ENCODE measurements around the gene ADAMTS17.

ADAMTS17 gene

DNA sequence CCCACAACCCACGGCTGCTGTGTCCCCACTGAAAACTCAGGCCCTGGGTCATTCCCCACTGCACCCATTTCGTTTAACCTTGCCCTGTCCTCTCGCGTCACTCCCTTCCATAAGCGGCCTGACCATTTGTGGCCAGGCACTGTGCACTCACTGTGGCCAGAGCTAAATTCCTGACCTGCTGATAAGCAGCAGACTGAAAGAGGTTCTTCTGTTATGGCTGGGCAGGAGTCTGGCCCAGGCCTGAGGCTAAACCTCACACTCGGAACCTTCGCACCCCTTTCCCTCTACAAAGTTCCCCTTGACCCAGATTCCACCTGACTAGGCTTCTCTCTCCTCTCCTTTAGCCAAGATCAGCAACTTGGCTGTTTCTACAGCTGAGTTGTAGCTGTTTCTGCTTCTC lies 62.3 kb downstream of the ADAMTS17 start:
- TF ChIP-seq, protein P1, sequence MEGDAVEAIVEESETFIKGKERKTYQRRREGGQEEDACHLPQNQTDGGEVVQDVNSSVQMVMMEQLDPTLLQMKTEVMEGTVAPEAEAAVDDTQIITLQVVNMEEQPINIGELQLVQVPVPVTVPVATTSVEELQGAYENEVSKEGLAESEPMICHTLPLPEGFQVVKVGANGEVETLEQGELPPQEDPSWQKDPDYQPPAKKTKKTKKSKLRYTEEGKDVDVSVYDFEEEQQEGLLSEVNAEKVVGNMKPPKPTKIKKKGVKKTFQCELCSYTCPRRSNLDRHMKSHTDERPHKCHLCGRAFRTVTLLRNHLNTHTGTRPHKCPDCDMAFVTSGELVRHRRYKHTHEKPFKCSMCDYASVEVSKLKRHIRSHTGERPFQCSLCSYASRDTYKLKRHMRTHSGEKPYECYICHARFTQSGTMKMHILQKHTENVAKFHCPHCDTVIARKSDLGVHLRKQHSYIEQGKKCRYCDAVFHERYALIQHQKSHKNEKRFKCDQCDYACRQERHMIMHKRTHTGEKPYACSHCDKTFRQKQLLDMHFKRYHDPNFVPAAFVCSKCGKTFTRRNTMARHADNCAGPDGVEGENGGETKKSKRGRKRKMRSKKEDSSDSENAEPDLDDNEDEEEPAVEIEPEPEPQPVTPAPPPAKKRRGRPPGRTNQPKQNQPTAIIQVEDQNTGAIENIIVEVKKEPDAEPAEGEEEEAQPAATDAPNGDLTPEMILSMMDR (IDR thresholded peaks at IDR 0.05; ENCODE audit: low read depth, low read length), result no peak
- Histone ChIP-seq H3K27me3 (ENCODE audit: insufficient read depth, low read depth, severe bottlenecking) (peaks cover 23% of the 10 kb centered on the region), H3K36me3 (no peaks in the 10 kb centered on the region), H3K27ac (no peak overlapping the region), H3K9me3 (ENCODE audit: severe bottlenecking) (no peaks in the 10 kb centered on the region), H3K4me3 (ENCODE audit: low read depth, low read length) (no peak overlapping the region)
- no peak for DNase-seq

DNA sequence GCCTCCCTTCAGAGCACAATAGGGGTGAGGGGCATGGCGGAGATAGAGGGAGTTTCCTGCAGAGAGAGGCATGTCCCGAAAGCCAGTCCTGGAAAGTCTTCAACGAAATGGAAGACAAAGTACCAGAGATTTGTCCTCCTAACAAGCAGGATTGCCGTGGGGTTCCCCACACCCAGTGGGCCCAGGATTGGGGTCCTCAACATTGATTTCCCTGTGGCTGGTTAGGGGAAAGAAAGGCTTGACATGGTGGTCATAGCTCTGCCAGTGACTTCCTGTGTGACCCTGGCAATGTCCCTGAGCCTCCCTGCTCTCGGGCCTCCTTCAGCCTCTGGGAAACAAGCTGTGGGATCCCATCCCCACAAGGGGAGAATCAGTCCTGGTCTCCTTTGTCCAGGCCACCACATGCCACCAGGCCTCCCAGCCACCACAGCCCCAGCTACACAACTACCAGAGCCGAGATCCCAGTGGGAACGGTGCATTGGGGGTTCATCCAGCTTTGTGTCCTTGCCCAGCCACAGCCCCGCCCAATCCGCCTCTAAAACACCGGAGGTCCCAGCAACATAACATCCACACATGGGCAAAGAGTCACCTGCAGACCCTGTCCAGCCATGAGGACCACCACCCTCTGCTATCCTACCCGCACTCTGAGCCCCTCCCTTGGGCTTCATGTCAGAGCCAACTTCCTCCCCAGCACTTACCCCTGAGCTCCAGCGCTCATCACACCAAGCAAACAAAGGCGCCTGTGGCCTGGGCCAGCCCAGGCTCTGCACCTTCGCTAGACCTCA lies 63.0 kb downstream of the ADAMTS17 start:
- Histone ChIP-seq H3K27ac (no peak overlapping the region), H3K9me3 (ENCODE audit: severe bottlenecking) (no peaks in the 10 kb centered on the region), H3K27me3 (ENCODE audit: insufficient read depth, low read depth, severe bottlenecking) (peaks cover 23% of the 10 kb centered on the region), H3K4me3 (ENCODE audit: low read depth, low read length) (no peak overlapping the region), H3K36me3 (no peaks in the 10 kb centered on the region)
- no peak for DNase-seq
- TF ChIP-seq, protein P1 (IDR thresholded peaks at IDR 0.05; ENCODE audit: low read depth, low read length), result no peak

DNA sequence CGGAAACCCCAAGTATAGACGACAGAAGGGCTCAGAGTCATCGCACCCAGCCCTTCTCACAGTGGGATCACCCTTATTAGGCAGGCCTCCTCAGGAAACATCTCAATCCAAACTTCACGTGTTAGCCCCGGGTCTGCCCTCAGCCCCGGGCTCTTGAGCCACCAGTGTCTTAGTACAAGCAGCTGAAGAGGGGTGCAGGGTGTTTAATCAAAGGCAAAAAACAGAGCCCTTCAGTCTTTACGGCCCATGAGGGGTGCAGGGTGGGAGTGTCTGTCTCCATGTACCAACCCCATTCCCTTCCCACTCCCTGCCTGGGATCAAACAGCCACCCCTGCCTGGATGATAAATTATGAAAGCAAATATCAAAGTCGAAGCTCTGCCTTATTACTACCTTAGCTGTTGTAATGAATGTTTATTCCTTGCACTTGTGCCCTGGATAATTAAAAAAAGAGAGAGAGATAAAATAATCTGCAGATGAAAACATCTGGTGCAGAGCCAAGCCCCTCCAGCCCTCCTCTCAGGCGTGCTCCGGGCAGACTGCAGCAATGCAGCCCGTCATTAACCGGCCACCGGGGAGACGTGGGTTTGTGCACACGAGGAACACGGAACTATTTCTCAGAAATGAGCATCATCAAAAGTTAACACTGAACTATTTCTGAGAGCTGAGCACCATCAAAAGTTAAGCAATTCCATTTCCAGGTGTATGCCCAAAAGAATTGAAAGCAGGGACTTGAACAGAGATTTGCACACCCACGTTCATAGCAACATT lies 64.5 kb downstream of the ADAMTS17 start:
- TF ChIP-seq, protein P1 (IDR thresholded peaks at IDR 0.05; ENCODE audit: low read depth, low read length), result no peak
- H3K4me3 ChIP-seq (ENCODE audit: low read depth, low read length), result peak overlapping the region; percentile 12; the same call in 1 of the 2 replicates
- H3K27ac ChIP-seq, result no peak overlapping the region
- DNase-seq, result no peak
- no peaks in the 10 kb centered on the region for H3K36me3 ChIP-seq
- peaks cover 3% of the 10 kb centered on the region for H3K9me3 ChIP-seq (ENCODE audit: severe bottlenecking)
- H3K27me3 ChIP-seq (ENCODE audit: insufficient read depth, low read depth, severe bottlenecking), result peaks cover 19% of the 10 kb centered on the region

DNA sequence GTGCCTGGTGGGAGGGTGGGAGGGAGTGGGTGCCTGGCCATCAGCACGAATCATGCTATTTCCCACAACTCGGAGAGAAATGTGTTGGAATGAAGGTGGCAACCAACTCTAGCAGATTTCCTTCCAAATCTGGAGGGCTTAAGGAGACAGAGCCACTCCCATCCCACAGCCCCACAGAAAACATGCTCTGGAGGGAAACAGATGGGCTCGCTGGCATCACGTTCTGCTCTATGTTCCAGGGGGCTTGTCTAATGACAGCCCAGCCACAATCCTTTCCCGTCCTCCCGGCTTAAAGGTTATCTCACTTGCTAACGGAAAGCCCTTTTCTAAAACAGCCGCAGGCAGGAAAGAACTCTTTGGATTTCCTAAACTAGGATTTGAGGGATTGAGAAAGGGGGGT lies 65.3 kb downstream of the ADAMTS17 start:
- H3K36me3 ChIP-seq, result no peaks in the 10 kb centered on the region
- H3K9me3 ChIP-seq (ENCODE audit: severe bottlenecking), result peaks cover 3% of the 10 kb centered on the region
- peaks cover 19% of the 10 kb centered on the region for H3K27me3 ChIP-seq (ENCODE audit: insufficient read depth, low read depth, severe bottlenecking)
- TF ChIP-seq, protein P1 (IDR thresholded peaks at IDR 0.05; ENCODE audit: low read depth, low read length), result no peak
- DNase-seq, result peak; percentile 41
- H3K4me3 ChIP-seq (ENCODE audit: low read depth, low read length), result peak overlapping the region; percentile 12; the same call in 1 of the 2 replicates
- no peak overlapping the region for H3K27ac ChIP-seq

DNA sequence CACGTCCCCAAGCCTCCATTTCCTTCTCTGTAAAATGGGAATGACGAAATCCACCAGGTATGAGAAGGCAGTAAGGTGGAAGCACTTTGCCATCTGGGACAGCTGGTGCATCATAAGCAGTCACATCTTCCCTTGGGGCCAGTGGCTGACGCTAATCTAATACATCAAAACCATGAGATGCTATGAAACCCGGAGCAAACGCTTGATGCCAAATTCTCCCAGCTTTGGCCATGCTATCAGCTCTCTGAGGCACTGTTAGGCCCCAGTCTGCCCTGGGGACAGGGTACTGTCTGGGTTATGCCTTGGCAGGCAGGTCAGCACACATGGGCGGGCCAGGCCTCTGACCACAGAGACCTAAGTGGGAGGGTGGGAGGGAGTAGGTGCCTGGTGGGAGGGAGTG lies 66.1 kb downstream of the ADAMTS17 start:
- TF ChIP-seq, protein P1 (IDR thresholded peaks at IDR 0.05; ENCODE audit: low read depth, low read length), result no peak

More for the DNA sequence above, 66.1 kb downstream of the ADAMTS17 start:
- Histone ChIP-seq H3K4me3 (ENCODE audit: low read depth, low read length) (no peak overlapping the region), H3K36me3 (no peaks in the 10 kb centered on the region), H3K9me3 (ENCODE audit: severe bottlenecking) (peaks cover 3% of the 10 kb centered on the region), H3K27ac (no peak overlapping the region), H3K27me3 (ENCODE audit: insufficient read depth, low read depth, severe bottlenecking) (peaks cover 15% of the 10 kb centered on the region)
- no peak for DNase-seq
